Renal cortical epithelial cell (primary cell): ENCODE results near the gene PRKCZ. TPM values are rescaled to one million over a fixed set of nuclear protein-coding genes. Genes with fewer than 3 reads are reported as not detected.

ENCODE experiments used
- DNase-seq: peaks from one replicate; pipeline ENCODE4 v3.0.0-alpha.2; 2011; ENCODE audit warnings: low read depth
- total RNA-seq: library from RNA; depleted of rRNA; stranded (reverse); fragments of >200 nt; gene quantifications from 2 replicates; pipeline ENCODE4 v1.2.3, GENCODE V29; 2014

The PRKCZ gene
- total RNA-seq, 1 donor from 2014 or later: 34.6 TPM

DNA sequence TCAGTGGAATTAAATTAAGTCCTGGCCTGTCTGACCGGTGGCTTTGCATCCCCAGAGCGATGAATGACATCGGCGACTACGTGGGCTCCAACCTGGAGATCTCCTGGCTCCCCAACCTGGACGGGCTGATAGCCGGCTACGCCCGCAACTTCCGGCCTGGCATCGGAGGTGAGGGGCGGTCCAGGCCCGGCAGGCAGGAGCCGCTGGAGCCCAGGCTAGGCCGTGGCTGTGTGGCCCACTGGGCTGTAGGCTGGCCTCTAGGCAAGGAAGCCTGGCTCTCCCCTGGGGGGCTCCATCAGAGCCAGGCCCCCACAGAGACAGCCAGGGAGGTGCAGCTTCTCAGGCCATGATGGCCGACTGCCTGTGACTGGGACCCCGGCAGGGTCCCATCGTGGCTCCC is 25.3 kb upstream of the PRKCZ start:
- no peak for DNase-seq

- DNase-seq: no peak
Observed at GRCh38 chr1:2025491-2025981, 24.7 kb upstream of the PRKCZ start.

GRCh38 chr1:2027961-2028583 is 22.1 kb upstream of the PRKCZ start:
- no peak for DNase-seq

DNA sequence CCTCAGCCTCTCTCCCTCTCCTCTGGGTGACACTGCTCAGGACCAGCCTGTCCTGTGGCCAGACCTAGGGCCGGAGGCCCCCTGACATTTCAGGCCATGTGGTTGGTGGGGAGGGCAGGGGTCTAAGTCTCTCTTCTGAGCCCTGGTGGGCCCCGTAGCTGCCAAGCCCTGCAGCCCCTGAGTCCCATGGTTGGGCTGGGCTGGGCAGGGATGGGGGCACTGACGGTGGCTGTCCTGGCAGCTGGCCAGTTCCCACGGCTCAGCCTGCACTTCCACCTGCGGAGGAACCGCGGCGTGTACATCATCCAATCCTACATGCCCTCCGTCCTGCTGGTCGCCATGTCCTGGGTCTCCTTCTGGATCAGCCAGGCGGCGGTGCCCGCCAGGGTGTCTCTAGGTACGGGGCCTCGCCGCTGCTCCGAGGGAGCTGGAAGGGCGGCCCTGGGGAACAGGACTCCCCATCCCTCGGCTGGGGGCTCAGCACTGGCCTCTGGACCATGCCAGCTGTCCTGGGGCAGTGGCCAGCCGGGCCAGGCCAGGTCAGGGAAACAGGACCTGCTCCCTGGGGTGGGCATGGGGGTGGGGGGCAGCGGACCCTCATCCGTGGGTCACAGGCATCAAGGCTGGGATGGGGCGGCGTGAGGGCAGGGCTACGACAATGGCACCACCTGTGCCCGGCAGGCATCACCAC is 21.2 kb upstream of the PRKCZ start:
- no peak for DNase-seq

GRCh38 chr1:2029561-2029960 is 20.6 kb upstream of the PRKCZ start:
- DNase-seq: no peak

GRCh38 chr1:2030076-2030871 is 19.9 kb upstream of the PRKCZ start:
- no peak for DNase-seq

DNA sequence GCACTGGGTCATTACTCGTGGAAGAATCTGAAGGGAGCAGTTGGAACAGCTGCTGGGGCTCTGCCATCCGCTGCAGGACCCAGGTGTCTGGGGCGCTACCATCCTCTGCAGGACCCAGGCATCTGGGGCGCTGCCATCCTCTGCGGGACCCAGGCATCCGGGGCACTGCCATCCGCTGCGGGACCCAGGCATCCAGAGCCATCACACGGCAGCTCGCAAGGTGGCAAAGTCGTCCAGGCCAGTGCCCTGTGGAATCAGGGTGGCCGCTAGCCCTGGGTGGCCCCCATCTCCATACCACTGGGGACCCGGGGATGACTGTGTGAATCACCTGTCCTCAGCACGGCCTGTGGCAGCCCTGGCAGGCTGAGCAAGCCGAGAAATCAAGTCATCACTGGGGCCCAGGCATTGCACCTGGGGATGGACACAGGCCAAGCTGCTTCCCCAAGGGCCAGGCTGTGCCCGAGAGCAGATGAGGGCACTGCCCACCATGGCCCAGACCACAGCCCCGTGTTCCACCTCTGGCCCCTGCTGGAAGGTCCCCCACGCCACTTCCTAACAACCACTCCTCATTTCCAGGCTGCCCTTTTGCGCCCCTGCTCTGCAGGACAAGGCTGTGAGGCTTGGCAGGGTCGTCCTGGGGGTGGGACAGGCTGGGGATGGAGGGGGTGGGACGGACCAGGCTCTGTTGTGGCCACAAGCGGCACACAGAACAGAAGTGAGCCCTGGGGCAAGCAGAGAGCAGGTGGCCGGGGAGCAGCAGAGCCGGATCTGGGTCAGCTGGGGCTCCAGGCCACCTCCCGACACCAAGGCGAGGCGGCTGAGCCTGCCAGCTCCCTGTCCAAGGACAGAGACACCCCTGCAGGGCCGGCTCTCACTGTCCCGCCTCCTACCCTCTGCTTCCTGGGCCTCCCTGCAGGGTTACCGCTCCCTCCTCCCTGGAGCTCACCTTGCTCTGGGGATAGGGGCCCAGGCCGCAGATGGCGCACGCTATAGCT is 18.4 kb upstream of the PRKCZ start:
- no peak for DNase-seq

DNA sequence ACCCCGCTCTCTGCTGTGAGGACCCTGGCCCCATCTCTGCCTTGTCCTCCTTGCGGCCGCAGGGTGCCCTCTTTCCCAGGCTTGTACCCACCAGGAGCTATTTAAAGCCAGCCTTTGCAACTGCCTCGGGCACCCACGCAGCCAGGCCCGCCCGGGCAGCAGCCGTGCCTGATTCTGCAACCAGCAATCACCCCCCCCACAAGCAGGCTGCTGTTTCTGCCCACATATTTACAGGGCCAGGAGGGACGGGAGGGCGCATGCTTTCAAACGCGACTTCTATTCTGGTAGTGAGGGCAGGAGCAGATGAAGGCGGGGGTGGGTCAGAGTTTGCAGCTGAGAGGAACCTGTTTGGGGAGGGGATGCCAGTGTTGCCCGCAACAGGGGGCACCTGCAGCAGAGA is 17.5 kb upstream of the PRKCZ start:
- no peak for DNase-seq

GRCh38 chr1:2033165-2033564 is 17.0 kb upstream of the PRKCZ start:
- no peak for DNase-seq

DNA sequence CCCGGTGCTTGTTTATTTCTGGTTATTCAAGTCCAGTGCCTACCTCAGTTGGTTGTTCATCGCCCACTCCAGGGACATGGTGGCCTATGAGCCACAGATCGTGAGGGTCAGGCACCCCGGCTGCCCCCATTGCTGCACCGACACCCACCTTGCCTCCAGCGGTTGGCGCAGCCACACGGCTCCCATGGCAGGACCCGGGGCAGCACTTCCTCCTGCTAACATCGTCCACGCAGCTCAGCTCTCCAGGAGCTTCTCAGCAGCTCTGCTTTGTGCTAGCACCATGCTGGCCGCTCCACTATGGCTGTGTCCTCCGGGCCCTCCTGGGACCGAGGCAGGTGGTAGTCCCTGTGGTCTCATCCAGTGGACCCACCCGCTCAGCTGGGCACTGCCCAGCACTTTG is 13.9 kb upstream of the PRKCZ start:
- no peak for DNase-seq

DNA sequence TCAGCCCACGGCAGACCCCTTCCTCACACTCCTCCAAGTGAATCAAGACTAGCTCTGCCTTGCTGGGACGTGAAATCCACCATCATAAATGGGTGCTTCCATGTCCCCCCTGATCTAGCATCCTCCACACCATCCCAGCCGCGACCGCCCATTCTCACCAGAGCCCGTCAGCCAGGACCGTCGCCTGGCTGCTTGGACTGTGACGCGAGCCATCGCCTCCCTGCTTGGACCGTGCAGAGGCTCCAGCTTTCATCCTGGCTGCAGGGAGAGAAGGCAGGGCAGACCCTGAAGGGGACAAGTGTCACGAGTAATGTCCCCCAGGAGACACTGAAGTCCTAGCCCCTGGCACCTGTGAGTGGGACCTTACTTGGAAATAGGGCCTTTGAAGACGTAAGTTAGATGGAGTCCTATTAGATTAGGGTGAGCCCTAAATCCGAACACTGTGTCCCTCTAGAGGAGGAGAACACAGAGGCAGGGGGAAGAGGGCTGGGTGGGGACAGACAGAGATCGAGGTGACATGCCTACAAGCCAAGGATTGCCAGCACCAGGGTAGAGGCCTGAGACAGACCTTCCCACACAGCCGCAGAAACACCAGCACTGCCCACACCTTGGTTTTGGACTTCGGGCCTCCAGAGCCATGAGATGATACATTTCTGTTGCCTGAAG is 12.8 kb upstream of the PRKCZ start:
- DNase-seq: no peak

- DNase-seq: no peak
Observed at GRCh38 chr1:2038229-2038628, 12.0 kb upstream of the PRKCZ start.

DNA sequence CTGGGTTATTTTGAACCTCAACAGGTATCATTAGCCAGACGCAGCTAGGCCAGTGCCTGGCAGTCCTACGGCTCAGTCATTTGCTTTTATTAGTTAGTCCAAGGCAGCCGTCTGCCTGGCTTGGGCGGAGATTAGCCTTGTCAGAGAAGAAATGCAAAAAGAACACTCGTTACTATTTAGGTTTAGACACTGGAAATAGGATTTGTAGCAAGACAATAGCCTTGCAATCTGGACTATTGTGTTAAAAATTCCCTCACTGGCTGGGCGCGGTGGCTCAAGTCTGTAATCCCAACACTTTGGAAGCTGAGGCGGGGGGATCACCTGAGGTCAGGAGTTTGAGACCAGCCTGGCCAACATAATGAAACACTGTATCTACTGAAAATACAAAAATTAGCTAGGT is 11.0 kb upstream of the PRKCZ start:
- DNase-seq: no peak

DNA sequence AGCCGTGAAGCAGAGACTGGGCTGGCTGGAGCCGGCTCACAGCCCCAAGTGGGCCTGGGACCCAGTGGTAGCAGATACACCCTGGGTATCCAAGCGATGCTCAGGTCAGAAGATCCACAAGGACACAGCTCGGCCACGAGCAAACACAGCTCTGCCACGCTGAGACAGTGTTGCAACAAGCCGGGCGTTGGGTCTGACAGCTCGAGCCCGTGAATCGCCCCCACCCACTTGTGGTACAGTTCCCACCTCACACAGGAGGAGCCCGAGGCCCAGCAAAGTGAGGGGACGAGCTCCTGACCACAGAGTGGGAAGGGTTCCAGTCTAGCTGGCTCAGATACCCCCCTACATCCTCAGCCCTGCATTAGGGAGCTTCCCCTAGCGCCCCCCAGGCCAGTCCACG is 8.9 kb upstream of the PRKCZ start:
- DNase-seq: no peak

DNA sequence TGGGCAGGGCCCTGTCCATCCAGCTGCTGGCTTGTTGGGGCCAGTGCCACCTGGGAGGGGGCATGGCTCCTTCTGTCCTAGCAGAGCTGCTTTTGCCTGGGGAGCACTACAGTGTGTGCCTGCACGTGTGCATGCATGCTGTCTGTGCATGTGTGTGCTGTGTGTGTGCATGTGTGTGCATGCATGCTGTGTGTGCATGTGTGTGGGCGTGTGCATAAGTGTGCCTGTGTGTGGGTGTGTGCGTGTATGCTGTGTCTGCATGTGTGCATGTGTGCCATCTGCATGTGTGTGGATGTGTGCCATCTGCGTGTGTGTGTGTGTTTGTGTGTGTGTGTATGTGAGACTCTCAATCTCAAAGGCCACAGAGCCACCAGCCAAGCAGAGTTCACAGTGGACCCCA is 8.3 kb upstream of the PRKCZ start:
- DNase-seq: no peak

- DNase-seq: no peak
Observed at GRCh38 chr1:2042830-2043773, 7.1 kb upstream of the PRKCZ start.

DNA sequence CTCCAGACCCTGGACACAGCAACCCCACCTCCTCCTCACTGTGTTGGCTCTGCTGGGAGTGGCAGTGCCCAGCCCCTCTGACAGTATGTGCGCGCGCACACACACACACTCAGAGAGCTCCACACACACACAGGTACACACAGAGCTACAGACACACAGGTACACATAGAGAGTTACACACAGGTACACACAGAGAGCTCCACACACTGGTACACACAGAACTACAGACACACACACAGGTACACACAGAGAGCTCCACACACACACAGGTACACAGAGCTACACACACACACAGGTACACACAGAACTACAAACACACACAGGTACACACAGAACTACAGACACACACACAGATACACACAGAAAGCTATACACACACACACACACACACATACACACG is 6.3 kb upstream of the PRKCZ start:
- no peak for DNase-seq

DNA sequence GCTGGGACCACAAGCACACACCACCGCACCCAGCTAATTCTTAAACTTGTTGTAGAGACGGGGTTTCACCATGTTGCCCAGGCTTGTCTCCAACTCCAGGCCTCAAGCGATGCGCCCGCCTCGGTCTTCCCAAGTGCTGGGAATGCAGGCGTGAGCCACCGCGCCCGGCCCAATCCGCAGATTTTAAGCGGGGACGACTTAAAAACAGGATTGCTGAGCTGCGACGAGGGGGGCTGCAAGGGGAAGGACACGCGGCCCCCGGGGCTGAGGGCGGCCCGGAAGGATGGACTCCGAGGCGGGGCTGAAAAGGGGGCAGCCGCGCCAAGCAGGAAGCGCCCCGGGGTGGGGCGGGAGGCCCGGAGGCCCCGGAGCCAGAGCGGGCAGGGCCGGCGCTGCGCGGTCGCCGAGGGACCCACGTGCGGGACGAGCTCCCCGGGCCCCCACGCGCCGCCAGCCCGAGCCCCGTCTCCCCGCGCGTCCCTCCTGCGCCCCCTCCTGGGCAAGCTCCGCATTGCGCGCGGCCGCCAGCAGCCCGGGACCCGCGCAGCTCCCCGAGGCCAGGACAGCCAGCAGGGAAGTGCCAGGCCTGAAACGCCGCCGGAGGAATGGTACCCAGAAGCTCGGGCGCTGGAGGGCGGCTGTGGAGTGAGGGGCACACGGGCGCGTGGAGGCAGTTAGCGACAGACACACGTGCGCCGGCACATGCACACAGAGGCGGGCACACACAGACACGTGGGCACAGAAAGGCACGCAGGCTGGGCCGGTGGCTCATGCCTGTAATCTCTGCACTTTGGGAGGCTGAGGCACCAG is 5.5 kb upstream of the PRKCZ start:
- no peak for DNase-seq
